Activated CD4-positive, alpha-beta memory T cell treated with anti-CD3 and anti-CD28 coated beads for 36 hours (primary cell): ENCODE data around the gene ZSWIM4. TPM values are rescaled to one million over a fixed set of nuclear protein-coding genes. Genes with fewer than 3 reads are reported as not detected.

ENCODE experiments used
- CTCF ChIA-PET: fragments of 350-600 bp; sonication (Branson Sonifier 250); formaldehyde crosslinking; loops from one replicate; lab custom pipeline; 2021; ENCODE audit warnings: antibody characterized with exemption, inconsistent platforms; lab: Charles Lee
- POLR2A ChIA-PET: fragments of 350-600 bp; sonication (Branson Sonifier 250); formaldehyde crosslinking; loops from one replicate; lab custom pipeline; 2021; ENCODE audit warnings: antibody characterized with exemption; lab: Charles Lee
- DNase-seq: peaks from one replicate; pipeline ENCODE4 v3.0.0-alpha.2; 2020
- H3K27ac Mint-ChIP-seq: one replicate; pipeline ENCODE4 v1.8.0; 2021; ENCODE audit warnings: mixed read lengths
- H3K27me3 Mint-ChIP-seq: one replicate; pipeline ENCODE4 v1.8.0; 2021; ENCODE audit warnings: mixed read lengths
- H3K36me3 Mint-ChIP-seq: one replicate; pipeline ENCODE4 v1.8.0; 2021; ENCODE audit warnings: mixed read lengths
- H3K4me1 Mint-ChIP-seq: one replicate; pipeline ENCODE4 v1.8.0; 2021; ENCODE audit warnings: low read depth, mixed read lengths
- H3K4me3 Mint-ChIP-seq: one replicate; pipeline ENCODE4 v1.8.0; 2021; ENCODE audit warnings: mild to moderate bottlenecking, mixed read lengths
- H3K9me3 Mint-ChIP-seq: one replicate; pipeline ENCODE4 v1.8.0; 2021; ENCODE audit warnings: mixed read lengths
- intact Hi-C: fragments of 100-400 bp; cut with micrococcal nuclease; formaldehyde crosslinking; loops from one replicate; pipeline ENCODE4 v1.15.1; 2023
- total RNA-seq, 2 experiments: library from RNA; stranded (reverse); gene quantifications; one replicate each; pipeline ENCODE4 v1.2.3, GENCODE V29; 2021

Gene ZSWIM4
- total RNA-seq, 2 experiments from 2014 or later = 9.2 to 10.2 TPM

GRCh38 chr19:13839938-13840304, 44.7 kb downstream of the ZSWIM4 start:
- Mint-ChIP-seq H3K27me3 (no peaks in the 10 kb centered on the region), H3K36me3 (peaks cover 49% of the 10 kb centered on the region), H3K4me3 (peak overlapping the region; percentile 91), H3K9me3 (no peaks in the 10 kb centered on the region), H3K27ac (peak overlapping the region; percentile 97), H3K4me1 (peaks cover 36% of the 10 kb centered on the region)
- no peak for DNase-seq
- intact Hi-C loops = loop anchor here (1.0 to 10.0 kb wide), 6 partner anchors 7 to 685 kb away; partner anchors contain the start of genes TECR and ZSWIM4
- ChIA-PET CTCF (interaction anchor here (0.6 to 4.3 kb wide), 5 partner anchors 7 to 297 kb away, joined by 3 to 25 read pairs (median 4); no protein-coding TSS in a partner anchor), POLR2A (interaction anchor here (0.6 to 5.3 kb wide), 8 partner anchors 9 to 685 kb away, joined by 3 to 80 read pairs (median 6); partner anchors contain the start of genes C19orf53 and ZSWIM4)

GRCh38 chr19:13840305-13841085, 45.3 kb downstream of the ZSWIM4 start:
- peak; percentile 73 for DNase-seq
- Mint-ChIP-seq H3K27me3 (no peaks in the 10 kb centered on the region), H3K36me3 (peaks cover 49% of the 10 kb centered on the region), H3K27ac (peak overlapping the region; percentile 97), H3K9me3 (no peaks in the 10 kb centered on the region), H3K4me3 (peak overlapping the region; percentile 91), H3K4me1 (peaks cover 39% of the 10 kb centered on the region)
- ChIA-PET POLR2A (interaction anchor here (0.6 to 5.3 kb wide), 9 partner anchors 8 to 685 kb away, joined by 3 to 80 read pairs (median 7); partner anchors contain the start of genes C19orf53 and ZSWIM4), CTCF (interaction anchor here (1.5 to 4.3 kb wide), 3 partner anchors 11 to 53 kb away, joined by 4 to 25 read pairs (median 7); no protein-coding TSS in a partner anchor)
- intact Hi-C loops = loop anchor here (10.0 kb wide), 1 partner anchor 684 kb away; the partner anchor contains the start of gene TECR

DNA sequence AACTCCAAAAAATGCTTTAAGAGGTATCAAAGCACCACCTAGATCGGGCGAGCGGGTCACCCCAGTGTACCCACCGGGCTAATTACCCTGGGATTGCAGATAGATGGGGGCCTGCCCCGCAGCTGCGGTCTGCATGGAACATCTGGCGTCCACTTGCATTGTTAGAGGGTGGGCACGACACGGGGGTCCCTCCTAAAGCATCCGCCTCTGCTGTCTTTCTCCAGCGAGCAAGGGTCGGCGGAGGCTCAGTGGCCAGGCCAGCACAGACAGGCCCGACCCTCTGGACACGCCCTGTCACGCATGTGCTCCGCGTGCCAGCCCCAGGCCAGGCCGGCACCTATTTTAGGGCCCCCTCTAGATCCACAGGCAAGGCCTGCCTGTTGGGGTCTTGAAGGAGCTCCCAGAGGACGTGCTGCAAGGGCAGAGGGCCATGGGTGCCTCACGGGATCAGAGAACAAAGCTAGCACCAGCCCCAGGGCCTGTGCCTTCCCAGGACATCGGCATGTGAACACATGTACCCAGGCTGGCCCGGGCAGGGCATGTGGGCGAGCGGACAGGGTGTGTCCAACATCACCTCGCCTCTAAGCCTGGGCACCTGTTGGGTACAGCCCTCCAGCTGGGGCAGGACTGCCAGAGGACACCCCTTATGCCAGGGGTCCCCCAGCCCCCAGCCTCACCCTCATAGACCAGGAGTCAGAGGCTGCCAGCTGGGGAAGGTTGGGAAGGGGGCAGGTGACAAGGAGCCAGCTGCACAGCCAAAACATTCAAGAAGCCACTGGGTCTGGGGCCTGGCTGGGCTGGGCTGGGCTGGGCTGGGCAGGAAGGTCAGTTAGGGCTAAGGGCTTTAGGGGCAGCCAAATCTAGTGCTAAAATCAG, 46.1 kb downstream of the ZSWIM4 start:
- Mint-ChIP-seq H3K9me3 (no peaks in the 10 kb centered on the region), H3K4me3 (peak overlapping the region; percentile 91), H3K27ac (peak overlapping the region; percentile 97), H3K4me1 (peaks cover 39% of the 10 kb centered on the region), H3K36me3 (peaks cover 42% of the 10 kb centered on the region), H3K27me3 (no peaks in the 10 kb centered on the region)
- ChIA-PET POLR2A (interaction anchor here (1.6 to 2.6 kb wide), 2 partner anchors 9 to 20 kb away, joined by 9 to 11 read pairs; no protein-coding TSS in a partner anchor), CTCF (interaction anchor here (0.6 to 4.3 kb wide), 4 partner anchors 9 to 684 kb away, joined by 4 to 25 read pairs (median 6); no protein-coding TSS in a partner anchor)
- intact Hi-C loops = loop anchor here (10.0 kb wide), 1 partner anchor 683 kb away; the partner anchor contains the start of gene TECR
- DNase-seq = peak; percentile 59

DNA sequence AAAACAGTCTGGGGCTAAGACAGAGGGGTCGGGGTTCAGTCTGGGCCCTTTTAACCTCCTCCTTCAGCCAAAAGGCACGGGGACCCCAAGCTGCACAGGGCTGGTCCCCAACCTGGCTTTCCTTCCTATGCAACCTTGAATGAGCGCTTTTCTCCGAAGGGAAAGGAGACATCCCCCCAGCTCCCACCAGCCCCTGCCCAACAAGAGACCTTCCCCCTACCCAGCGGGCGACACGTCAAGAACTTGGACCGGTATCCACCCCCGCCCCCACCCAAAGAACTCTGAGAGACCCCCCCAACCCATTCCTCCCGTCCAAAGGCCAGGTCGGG, 46.7 kb downstream of the ZSWIM4 start:
- Mint-ChIP-seq H3K27me3 (no peaks in the 10 kb centered on the region), H3K4me1 (peaks cover 39% of the 10 kb centered on the region), H3K4me3 (peak overlapping the region; percentile 91), H3K36me3 (peaks cover 42% of the 10 kb centered on the region), H3K9me3 (no peaks in the 10 kb centered on the region), H3K27ac (peak overlapping the region; percentile 97)
- ChIA-PET CTCF (interaction anchor here (1.2 to 4.3 kb wide), 3 partner anchors 9 to 54 kb away, joined by 4 to 25 read pairs (median 7); no protein-coding TSS in a partner anchor), POLR2A (interaction anchor here (1.6 kb wide), 1 partner anchor 9 kb away, joined by 9 read pairs; no protein-coding TSS in a partner anchor)
- DNase-seq = no peak
- intact Hi-C loops = loop anchor here (10.0 kb wide), 1 partner anchor 683 kb away; the partner anchor contains the start of gene TECR

GRCh38 chr19:13842291-13843103, 47.3 kb downstream of the ZSWIM4 start:
- peak overlapping the region; percentile 91 for H3K4me3 Mint-ChIP-seq
- peak overlapping the region; percentile 97 for H3K27ac Mint-ChIP-seq
- intact Hi-C loops = loop anchor here (10.0 kb wide), 1 partner anchor 682 kb away; the partner anchor contains the start of gene TECR
- no peaks in the 10 kb centered on the region for H3K27me3 Mint-ChIP-seq
- no peaks in the 10 kb centered on the region for H3K9me3 Mint-ChIP-seq
- H3K4me1 Mint-ChIP-seq = peaks cover 34% of the 10 kb centered on the region
- ChIA-PET CTCF (interaction anchor here (1.2 to 4.3 kb wide), 2 partner anchors 8 to 19 kb away, joined by 4 to 25 read pairs; no protein-coding TSS in a partner anchor), POLR2A (interaction anchor here (1.6 kb wide), 1 partner anchor 8 kb away, joined by 9 read pairs; no protein-coding TSS in a partner anchor)
- peaks cover 37% of the 10 kb centered on the region for H3K36me3 Mint-ChIP-seq
- peak; percentile 75 for DNase-seq

DNA sequence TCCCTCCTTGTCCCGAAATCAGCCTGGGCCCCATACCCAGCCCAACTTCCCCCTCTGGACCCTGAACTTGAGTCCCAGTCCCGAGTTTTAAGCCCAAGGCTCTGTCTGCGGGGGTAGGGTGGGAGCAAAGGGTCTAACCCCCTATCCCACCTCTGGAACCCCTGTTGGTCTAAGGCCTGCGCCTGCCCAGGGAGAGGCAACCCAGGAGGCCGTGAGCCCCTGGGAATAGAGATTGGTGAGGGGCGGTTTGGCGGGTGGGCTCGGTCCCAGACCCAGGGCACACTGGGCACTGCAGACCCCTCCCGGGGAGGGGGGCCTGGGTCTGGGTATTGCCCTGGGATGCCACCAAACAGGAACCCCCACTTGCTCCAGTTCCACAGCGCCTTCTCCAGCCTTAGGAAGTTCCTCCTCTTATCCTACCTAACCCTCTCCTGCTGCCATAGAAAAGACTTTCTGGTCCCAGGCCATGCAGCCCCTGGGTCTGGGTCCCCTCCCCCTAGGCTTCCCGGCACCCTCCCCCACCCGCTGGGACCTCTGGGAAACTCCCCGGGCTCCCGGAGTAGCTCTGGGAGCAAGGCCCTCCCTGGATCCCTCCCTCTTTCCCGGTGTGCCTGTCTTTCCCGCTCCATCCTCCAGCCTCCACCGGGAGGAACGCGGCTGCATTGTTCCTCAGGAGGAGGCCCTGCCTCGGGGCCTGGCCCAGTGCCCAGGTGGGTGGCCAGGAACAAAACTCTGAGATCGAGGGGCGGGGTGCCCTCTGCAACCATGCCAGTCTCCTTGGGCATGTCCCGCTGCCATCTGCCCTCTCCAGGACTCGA, 48.1 kb downstream of the ZSWIM4 start:
- H3K27me3 Mint-ChIP-seq = no peaks in the 10 kb centered on the region
- ChIA-PET CTCF (interaction anchor here (0.6 to 1.0 kb wide), 2 partner anchors 59 to 829 kb away, joined by 3 to 5 read pairs; no protein-coding TSS in a partner anchor), POLR2A (no interaction called here)
- peak overlapping the region; percentile 83 for H3K4me3 Mint-ChIP-seq
- peak overlapping the region; percentile 95 for H3K27ac Mint-ChIP-seq
- intact Hi-C loops = loop anchor here (10.0 kb wide), 1 partner anchor 681 kb away; the partner anchor contains the start of gene TECR
- no peak for DNase-seq
- H3K9me3 Mint-ChIP-seq = no peaks in the 10 kb centered on the region
- peaks cover 33% of the 10 kb centered on the region for H3K36me3 Mint-ChIP-seq
- peaks cover 36% of the 10 kb centered on the region for H3K4me1 Mint-ChIP-seq

GRCh38 chr19:13844130-13844631, 48.9 kb downstream of the ZSWIM4 start:
- Mint-ChIP-seq H3K4me1 (peaks cover 38% of the 10 kb centered on the region), H3K36me3 (peaks cover 26% of the 10 kb centered on the region), H3K27ac (peak overlapping the region; percentile 85), H3K9me3 (no peaks in the 10 kb centered on the region), H3K4me3 (peak overlapping the region; percentile 67), H3K27me3 (no peaks in the 10 kb centered on the region)
- ChIA-PET CTCF (interaction anchor here (1.0 kb wide), 1 partner anchor 60 kb away, joined by 3 read pairs; no protein-coding TSS in a partner anchor), POLR2A (no interaction called here)
- DNase-seq = no peak
- intact Hi-C loops = loop anchor here (10.0 kb wide), 1 partner anchor 681 kb away; the partner anchor contains the start of gene TECR

- DNase-seq = peak; percentile 98
- ChIA-PET CTCF (interaction anchor here (0.6 to 4.6 kb wide), 8 partner anchors 8 to 561 kb away, joined by 3 to 39 read pairs (median 4); partner anchors contain the start of gene ASF1B), POLR2A (interaction anchor here (0.8 to 6.6 kb wide), 16 partner anchors 9 to 1055 kb away, joined by 3 to 80 read pairs (median 4); partner anchors contain the start of genes ADGRE5, C19orf53, JUNB and ZSWIM4)
- no peaks in the 10 kb centered on the region for H3K9me3 Mint-ChIP-seq
- peak overlapping the region; percentile 97 for H3K27ac Mint-ChIP-seq
- H3K27me3 Mint-ChIP-seq = no peaks in the 10 kb centered on the region
- peaks cover 57% of the 10 kb centered on the region for H3K4me1 Mint-ChIP-seq
- peak overlapping the region; percentile 78 for H3K4me3 Mint-ChIP-seq
- intact Hi-C loops = loop anchor here (1.0 to 10.0 kb wide), 4 partner anchors 7 to 1054 kb away; partner anchors contain the start of genes JUNB and TECR
- peaks cover 4% of the 10 kb centered on the region for H3K36me3 Mint-ChIP-seq
These were observed 51.5 kb downstream of the ZSWIM4 start for GRCh38 chr19:13846557-13847406.
